Measurements from ENCODE around the gene PHGDH. TPM values are rescaled to one million over a fixed set of nuclear protein-coding genes. Genes with fewer than 3 reads are reported as not detected.

PHGDH gene
- total and polyA plus RNA-seq, 2 of the 13 experiments (the other 11 are each of a cell fraction or from before 2014, with no cell fraction given): 95.8 to 133 TPM

GRCh38 chr1:119766374-119766794 lies 54.6 kb downstream of the PHGDH start (continued):
- TF ChIP-seq USF2 (IDR thresholded peaks at IDR 0.05; ENCODE audit: low read depth, low read length): no peak
- TF ChIP-seq USF2 (CRISPR knock-in tag; IDR thresholded peaks at IDR 0.05; ENCODE audit: borderline replicate concordance): no peak; the same call in 1 of the 2 replicates
- no peak for TF ChIP-seq ZNF883 (CRISPR knock-in tag; IDR thresholded peaks at IDR 0.05; ENCODE audit: not compliant biosample characterization)
- TF ChIP-seq FOXK2 (IDR thresholded peaks at IDR 0.05): no peak
- TF ChIP-seq AGO2 (optimal IDR thresholded peaks at IDR 0.05; ENCODE audit: low read depth, low read length): no peak
- TF ChIP-seq PRPF4 (IDR thresholded peaks at IDR 0.05; ENCODE audit: low read depth, low read length, poor library complexity, severe bottlenecking): no peak
- no peak for TF ChIP-seq ZNF431 (CRISPR knock-in tag; IDR thresholded peaks at IDR 0.05; ENCODE audit: borderline replicate concordance, low read depth)
- no peak for TF ChIP-seq NFE2 (CRISPR knock-in tag; IDR thresholded peaks at IDR 0.05)
- no peak for TF ChIP-seq ZNF512 (CRISPR knock-in tag; IDR thresholded peaks at IDR 0.05)
- no peak for TF ChIP-seq U2AF1 (optimal IDR thresholded peaks at IDR 0.05; ENCODE audit: low read depth, low read length)
- no peak for TF ChIP-seq TRIM24 (CRISPR knock-in tag; IDR thresholded peaks at IDR 0.05)
- no peak for TF ChIP-seq CEBPB (IDR thresholded peaks at IDR 0.05; ENCODE audit: borderline replicate concordance, low read depth, low read length)
- no peak for TF ChIP-seq ZNF101 (CRISPR knock-in tag; IDR thresholded peaks at IDR 0.05; ENCODE audit: borderline replicate concordance, low read depth)
- no peak for TF ChIP-seq GZF1 (CRISPR knock-in tag; IDR thresholded peaks at IDR 0.05)
- no peak for TF ChIP-seq DDIT3 (CRISPR knock-in tag; IDR thresholded peaks at IDR 0.05)
- no peak for TF ChIP-seq RFX5 (IDR thresholded peaks at IDR 0.05; ENCODE audit: low read depth, low read length)
- no peak for TF ChIP-seq HNRNPLL (IDR thresholded peaks at IDR 0.05; ENCODE audit: low read depth, low read length, poor library complexity, severe bottlenecking)
- TF ChIP-seq RBAK (CRISPR knock-in tag; IDR thresholded peaks at IDR 0.05): no peak
- TF ChIP-seq ZNF703 (CRISPR knock-in tag; IDR thresholded peaks at IDR 0.05; ENCODE audit: borderline replicate concordance): no peak
- no peak for TF ChIP-seq ZNF280B (CRISPR knock-in tag; IDR thresholded peaks at IDR 0.05; ENCODE audit: borderline replicate concordance)
- TF ChIP-seq RBM39 (IDR thresholded peaks at IDR 0.05; ENCODE audit: low read depth, low read length, poor library complexity, severe bottlenecking): no peak
- TF ChIP-seq GFI1 (CRISPR knock-in tag; IDR thresholded peaks at IDR 0.05; ENCODE audit: borderline replicate concordance): peak; percentile 78
- TF ChIP-seq SMARCE1 (IDR thresholded peaks at IDR 0.05; ENCODE audit: borderline replicate concordance): no peak
- TF ChIP-seq NR2F2 (IDR thresholded peaks at IDR 0.05; ENCODE audit: borderline replicate concordance, low read depth): peak; percentile 61
- no peak for TF ChIP-seq YEATS2 (CRISPR knock-in tag; IDR thresholded peaks at IDR 0.05; ENCODE audit: borderline replicate concordance)
- TF ChIP-seq MEIS1 (CRISPR knock-in tag; IDR thresholded peaks at IDR 0.05; ENCODE audit: borderline replicate concordance): no peak

Measured in HepG2 (cell line).